Mesenchymal stem cell (in vitro differentiated cells and primary cell): Measurements from ENCODE around the gene CDH15.

Experiments used
- DNase-seq: peaks from one replicate; pipeline ENCODE4 v3.0.0-alpha.2; 2013
- H2AFZ ChIP-seq: one replicate; pipeline ENCODE4 v1.6.1; 2013; ENCODE audit warnings: low read depth, mild to moderate bottlenecking, control low read depth, inconsistent platforms, low read length, moderate library complexity
- H2AK5ac ChIP-seq: 2 replicates; pipeline ENCODE4 v1.6.1; 2013; ENCODE audit warnings: low read length, moderate library complexity, mild to moderate bottlenecking, inconsistent platforms; ENCODE audit not compliant: severe bottlenecking
- H2BK120ac ChIP-seq: one replicate; pipeline ENCODE4 v1.6.1; 2013; ENCODE audit warnings: low read depth, mild to moderate bottlenecking, inconsistent platforms, low read length, moderate library complexity
- H2BK12ac ChIP-seq, 2 experiments: one replicate each; pipeline ENCODE4 v1.6.1; 2013; ENCODE audit warnings: inconsistent platforms in 2 of 2, low read length in 2 of 2, mild to moderate bottlenecking in 2 of 2, moderate library complexity in 2 of 2, control low read depth in 1 of 2
- H2BK15ac ChIP-seq: one replicate; pipeline ENCODE4 v1.6.1; 2013; ENCODE audit warnings: mild to moderate bottlenecking, low read depth, inconsistent platforms; ENCODE audit not compliant: poor library complexity, severe bottlenecking
- H2BK5ac ChIP-seq: 2 replicates; pipeline ENCODE4 v1.6.1; 2013; ENCODE audit warnings: low read depth, mild to moderate bottlenecking, low read length, control low read depth, inconsistent platforms; ENCODE audit not compliant: poor library complexity, severe bottlenecking
- H3K14ac ChIP-seq, 2 experiments: one replicate each; pipeline ENCODE4 v1.6.1; 2013; ENCODE audit warnings: inconsistent platforms in 2 of 2, low read length in 2 of 2, control low read depth in 1 of 2, mild to moderate bottlenecking in 1 of 2, moderate library complexity in 1 of 2
- H3K18ac ChIP-seq, 2 experiments: one replicate each; pipeline ENCODE4 v1.6.1; 2013; ENCODE audit warnings: inconsistent platforms in 2 of 2, low read length in 2 of 2, control low read depth in 1 of 2, low read depth in 1 of 2, mild to moderate bottlenecking in 1 of 2
- H3K23ac ChIP-seq, 2 experiments: one replicate each; pipeline ENCODE4 v1.6.1; 2013; ENCODE audit warnings: inconsistent platforms in 2 of 2, low read length in 2 of 2, mild to moderate bottlenecking in 2 of 2, moderate library complexity in 2 of 2, control low read depth in 1 of 2
- H3K27ac ChIP-seq: 2 replicates; pipeline ENCODE4 v1.5.1; 2013; ENCODE audit warnings: mild to moderate bottlenecking, moderate library complexity, low read length, control low read depth, inconsistent platforms; ENCODE audit not compliant: poor library complexity, severe bottlenecking
- H3K27me3 ChIP-seq, 2 experiments: 2 replicates each; pipeline versions ENCODE4 v1.6.1 to v1.7.0; 2013; ENCODE audit warnings: low read length in 2 of 2, mild to moderate bottlenecking in 2 of 2, moderate library complexity in 2 of 2, control low read depth in 1 of 2, inconsistent platforms in 1 of 2; ENCODE audit not compliant: control insufficient read depth in 1 of 2, insufficient read depth in 1 of 2
- H3K36me3 ChIP-seq, 2 experiments: 2 replicates each; pipeline versions ENCODE4 v1.6.1 to v1.7.0; 2013; ENCODE audit warnings: low read length in 2 of 2, control low read depth in 1 of 2, inconsistent platforms in 1 of 2, low read depth in 1 of 2, mild to moderate bottlenecking in 1 of 2; ENCODE audit not compliant: insufficient read depth in 2 of 2, control insufficient read depth in 1 of 2
- H3K4ac ChIP-seq, 2 experiments: one replicate each; pipeline ENCODE4 v1.6.1; 2013; ENCODE audit warnings: inconsistent platforms in 2 of 2, low read length in 2 of 2, mild to moderate bottlenecking in 2 of 2, moderate library complexity in 2 of 2, control low read depth in 1 of 2, low read depth in 1 of 2
- H3K4me1 ChIP-seq: 2 replicates; pipeline ENCODE4 v1.6.1; 2013; ENCODE audit warnings: low read depth, low read length, control low read depth; ENCODE audit not compliant: control insufficient read depth, insufficient read depth
- H3K4me2 ChIP-seq: 2 replicates; pipeline ENCODE4 v1.6.1; 2013; ENCODE audit warnings: low read length, mild to moderate bottlenecking, inconsistent platforms; ENCODE audit not compliant: poor library complexity, severe bottlenecking
- H3K4me3 ChIP-seq, 2 experiments: 2 replicates each; pipeline versions ENCODE4 v1.5.1 to v1.7.0; 2013; ENCODE audit warnings: low read length in 2 of 2, mild to moderate bottlenecking in 2 of 2, control low read depth in 1 of 2, low read depth in 1 of 2; ENCODE audit not compliant: insufficient read depth in 1 of 2
- H3K79me1 ChIP-seq: replicated peaks from 2 replicates; pipeline ENCODE4 v1.6.1; 2013; ENCODE audit warnings: mild to moderate bottlenecking, control low read depth, low read length, inconsistent platforms; ENCODE audit not compliant: poor library complexity, severe bottlenecking
- H3K9ac ChIP-seq: 2 replicates; pipeline ENCODE4 v1.7.0; 2013; ENCODE audit warnings: mild to moderate bottlenecking, low read length, moderate library complexity
- H3K9me3 ChIP-seq: 2 replicates; pipeline ENCODE4 v1.7.0; 2013; ENCODE audit warnings: mild to moderate bottlenecking, low read length; ENCODE audit not compliant: control insufficient read depth
- H4K8ac ChIP-seq: one replicate; pipeline ENCODE4 v1.6.1; 2013; ENCODE audit warnings: inconsistent platforms, mild to moderate bottlenecking, low read length, moderate library complexity
- H4K91ac ChIP-seq: one replicate; pipeline ENCODE4 v1.6.1; 2013; ENCODE audit warnings: mild to moderate bottlenecking, low read length, inconsistent platforms
- WGBS: methylation state at CpG from one replicate; pipeline ENCODE4 v1.1.7; 2013; ENCODE audit warnings: mixed read lengths; 5-methylcytosine and 5-hydroxymethylcytosine counted together

CDH15 gene

GRCh38 chr16:89194340-89195311 lies 23.1 kb downstream of the CDH15 start:
- Histone ChIP-seq H3K4me1 (peaks cover 15% of the 10 kb centered on the region), H4K8ac (no peak overlapping the region), H2BK15ac (peak overlapping the region; percentile 80), H4K91ac (peak overlapping the region; percentile 70), H2BK12ac (no peak overlapping the region), H3K36me3 (peaks cover 0 to 7% of the 10 kb centered on the region in 2 experiments), H2AFZ (no peak overlapping the region), H3K27ac (no peak overlapping the region), H3K79me1 (no peaks in the 10 kb centered on the region), H2BK5ac (no peak overlapping the region), H3K23ac (no peak overlapping the region), H3K4me2 (no peak overlapping the region), H2BK120ac (no peak overlapping the region), H3K18ac (no peak overlapping the region), H3K9ac (no peak overlapping the region), H3K14ac (no peak overlapping the region), H3K4me3 (no peak overlapping the region), H3K27me3 (peaks cover 19 to 57% of the 10 kb centered on the region in 2 experiments), H3K4ac (no peak overlapping the region), H2AK5ac (no peak overlapping the region), H3K9me3 (no peaks in the 10 kb centered on the region)
- DNase-seq = no peak
- WGBS = 93% methylated on average over 45 of the region's 45 CpGs

- Histone ChIP-seq H3K9me3 (no peaks in the 10 kb centered on the region), H3K79me1 (no peaks in the 10 kb centered on the region), H2BK12ac (no peak overlapping the region), H3K18ac (no peak overlapping the region), H3K36me3 (peaks cover 0 to 7% of the 10 kb centered on the region in 2 experiments), H3K27me3 (peaks cover 29 to 64% of the 10 kb centered on the region in 2 experiments), H3K23ac (no peak overlapping the region), H2BK120ac (no peak overlapping the region), H2BK15ac (no peak overlapping the region), H4K8ac (no peak overlapping the region), H3K4ac (no peak overlapping the region), H3K4me3 (no peak overlapping the region), H3K14ac (no peak overlapping the region), H2AK5ac (no peak overlapping the region), H3K4me1 (peaks cover 16% of the 10 kb centered on the region), H3K9ac (no peak overlapping the region), H4K91ac (no peak overlapping the region), H3K4me2 (no peak overlapping the region), H2AFZ (no peak overlapping the region), H3K27ac (no peak overlapping the region), H2BK5ac (no peak overlapping the region)
- DNase-seq = no peak
- 89% methylated on average over 21 of the region's 21 CpGs for WGBS
These were observed 24.1 kb downstream of the CDH15 start for GRCh38 chr16:89195521-89196171.

DNA sequence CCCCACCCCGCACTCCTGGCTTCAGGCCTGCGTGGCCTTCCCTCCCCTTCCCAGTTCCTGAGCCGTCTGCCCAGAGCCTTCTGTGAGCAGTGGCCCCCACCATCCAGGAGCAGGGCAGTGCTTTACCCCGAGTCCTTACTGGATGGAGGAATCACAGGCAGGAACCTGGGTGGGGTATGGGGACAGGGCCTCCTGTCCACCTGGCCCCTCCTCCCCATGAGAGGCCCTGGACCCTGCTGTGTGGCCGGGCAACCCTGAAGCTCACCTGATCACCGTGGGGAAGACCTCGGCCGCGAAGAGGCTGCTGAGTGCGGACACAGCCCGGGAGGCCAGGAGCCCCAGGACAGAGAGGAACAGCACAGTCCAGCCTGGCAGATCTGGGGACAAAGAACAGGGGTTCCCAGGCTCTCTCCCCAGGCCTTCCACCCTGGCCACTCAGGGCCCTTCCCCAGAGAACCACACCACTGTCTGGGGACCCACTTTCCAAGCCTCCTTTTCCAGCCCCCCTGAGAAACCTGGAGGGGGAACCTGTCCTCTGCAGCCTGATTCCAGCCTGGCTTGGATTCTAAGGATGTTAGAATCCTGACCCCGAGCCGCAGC lies 25.6 kb downstream of the CDH15 start:
- peaks cover 32 to 59% of the 10 kb centered on the region in 2 experiments for H3K27me3 ChIP-seq
- 89% methylated on average over 13 of the region's 13 CpGs for WGBS

More for the DNA sequence above, 25.6 kb downstream of the CDH15 start:
- DNase-seq = no peak
- Histone ChIP-seq H3K4me2 (no peak overlapping the region), H2BK15ac (no peak overlapping the region), H2BK5ac (no peak overlapping the region), H3K9me3 (no peaks in the 10 kb centered on the region), H3K4me3 (no peak overlapping the region), H3K27ac (no peak overlapping the region), H2BK120ac (no peak overlapping the region), H3K79me1 (no peaks in the 10 kb centered on the region), H2BK12ac (no peak overlapping the region), H2AK5ac (no peak overlapping the region), H3K18ac (no peak overlapping the region), H2AFZ (no peak overlapping the region), H4K91ac (no peak overlapping the region), H3K9ac (no peak overlapping the region), H3K14ac (no peak overlapping the region), H3K4ac (no peak overlapping the region), H3K4me1 (peaks cover 19% of the 10 kb centered on the region), H4K8ac (no peak overlapping the region), H3K36me3 (peaks cover 0 to 7% of the 10 kb centered on the region in 2 experiments), H3K23ac (no peak overlapping the region)
